Measurements from ENCODE around the gene OR5H1.

- TF ChIP-seq CTCF (IDR thresholded peaks at IDR 0.05) (no peak), POLR2A (IDR thresholded peaks at IDR 0.05) (no peak)
Measured at GRCh38 chr3:98110550-98110908, 20.0 kb upstream of the OR5H1 start.
